NCI-H1694 (cell line): ENCODE results near the gene SKI.

Source experiments
- DNase-seq: peaks from one replicate; lab custom pipeline; 2025; lab: John Stamatoyannopoulos, UW

SKI gene

DNA sequence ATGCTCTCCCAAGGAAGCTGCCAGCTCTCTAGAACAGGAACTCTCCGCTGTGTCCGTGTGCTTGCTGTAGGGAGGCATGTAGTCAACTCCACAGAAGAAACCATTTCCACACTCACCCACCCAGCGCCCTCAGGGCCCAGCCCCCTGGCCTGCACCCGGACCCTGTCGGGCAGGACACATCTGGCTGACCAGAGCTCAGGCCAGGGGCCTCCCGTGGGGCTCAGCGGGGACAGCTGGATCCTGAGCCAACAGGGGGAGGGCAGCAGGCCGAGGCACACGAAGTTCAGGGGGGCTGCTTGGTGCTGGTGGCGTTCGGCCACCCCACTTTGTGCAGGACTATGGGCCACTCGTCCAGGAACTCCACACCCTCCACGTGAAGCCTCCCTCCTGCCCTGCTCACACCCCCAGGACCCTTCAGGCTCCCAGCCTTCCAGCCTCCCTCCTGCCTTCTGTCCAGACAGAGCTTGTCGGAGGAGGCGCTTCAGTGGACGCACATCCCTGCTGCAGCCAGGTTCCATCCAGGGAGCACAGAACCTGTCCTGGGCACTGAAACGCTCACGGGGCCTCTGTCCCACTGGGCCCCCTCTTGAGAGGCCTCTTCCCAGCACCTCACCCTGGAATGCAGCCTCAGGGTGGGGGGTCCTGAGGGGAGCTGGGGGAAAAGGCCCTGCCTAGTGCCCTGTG is 18.6 kb upstream of the SKI start:
- no peak for DNase-seq

DNA sequence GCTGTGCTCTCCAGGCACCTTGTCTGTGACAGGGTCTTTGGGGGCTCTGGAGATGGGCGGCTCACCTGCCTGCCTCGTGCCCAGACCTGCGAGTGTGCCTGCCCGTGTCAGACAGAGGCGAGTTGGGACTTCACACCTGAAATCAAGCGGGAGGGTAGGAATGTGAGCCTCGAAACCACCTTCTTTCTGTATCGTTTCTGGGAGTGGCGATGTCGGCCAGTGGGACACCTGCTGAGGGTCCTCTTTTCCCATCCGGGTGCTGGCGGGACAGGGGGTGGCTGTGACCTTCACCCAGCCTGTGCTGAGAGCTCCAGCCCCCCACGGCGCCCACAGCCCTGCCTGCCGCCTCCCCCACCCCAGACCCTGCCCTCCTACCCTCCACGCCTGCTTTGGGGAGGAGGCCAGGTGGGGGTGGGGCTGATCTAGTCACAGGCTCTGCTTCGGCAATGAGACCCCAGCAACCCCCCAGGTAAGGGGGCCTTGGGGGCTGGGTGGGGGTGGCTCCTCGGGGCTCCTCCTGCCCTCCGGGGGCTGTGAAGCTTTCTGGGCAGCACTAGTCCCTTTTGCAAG is 17.9 kb upstream of the SKI start:
- DNase-seq = no peak

DNA sequence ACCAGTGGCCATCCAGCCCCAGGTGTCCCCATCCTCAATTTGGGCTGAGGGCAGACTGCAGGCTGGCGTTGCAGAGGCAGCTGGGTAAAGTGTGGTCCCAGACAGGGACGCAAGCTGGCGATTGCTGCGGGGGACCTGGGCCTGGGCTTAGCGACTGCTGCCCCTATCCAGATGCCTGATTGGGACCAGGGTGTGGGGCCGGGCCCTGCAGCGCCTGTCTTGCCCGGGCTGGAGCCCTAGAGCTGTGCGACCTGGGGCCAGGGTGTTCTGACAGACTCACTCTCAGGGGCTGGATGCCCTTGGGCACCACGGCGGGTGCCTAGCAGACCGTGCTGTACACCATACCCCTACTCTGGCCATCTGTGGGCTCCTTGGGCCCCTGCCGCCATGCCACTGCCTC is 17.3 kb upstream of the SKI start:
- no peak for DNase-seq

DNA sequence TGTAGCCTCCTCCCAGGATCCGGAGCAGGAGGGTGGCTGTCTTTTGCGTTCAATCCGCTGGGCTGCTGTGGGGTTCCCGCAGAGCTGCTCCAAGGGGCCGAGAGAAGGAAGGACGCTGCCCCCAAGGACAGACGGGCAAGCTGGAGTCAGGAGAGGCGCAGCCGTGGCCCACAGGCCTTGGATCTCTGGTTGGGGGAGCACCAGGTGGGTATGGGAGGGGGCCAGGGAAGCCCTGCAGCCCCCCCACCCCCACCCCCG is 15.9 kb upstream of the SKI start:
- DNase-seq = no peak

DNA sequence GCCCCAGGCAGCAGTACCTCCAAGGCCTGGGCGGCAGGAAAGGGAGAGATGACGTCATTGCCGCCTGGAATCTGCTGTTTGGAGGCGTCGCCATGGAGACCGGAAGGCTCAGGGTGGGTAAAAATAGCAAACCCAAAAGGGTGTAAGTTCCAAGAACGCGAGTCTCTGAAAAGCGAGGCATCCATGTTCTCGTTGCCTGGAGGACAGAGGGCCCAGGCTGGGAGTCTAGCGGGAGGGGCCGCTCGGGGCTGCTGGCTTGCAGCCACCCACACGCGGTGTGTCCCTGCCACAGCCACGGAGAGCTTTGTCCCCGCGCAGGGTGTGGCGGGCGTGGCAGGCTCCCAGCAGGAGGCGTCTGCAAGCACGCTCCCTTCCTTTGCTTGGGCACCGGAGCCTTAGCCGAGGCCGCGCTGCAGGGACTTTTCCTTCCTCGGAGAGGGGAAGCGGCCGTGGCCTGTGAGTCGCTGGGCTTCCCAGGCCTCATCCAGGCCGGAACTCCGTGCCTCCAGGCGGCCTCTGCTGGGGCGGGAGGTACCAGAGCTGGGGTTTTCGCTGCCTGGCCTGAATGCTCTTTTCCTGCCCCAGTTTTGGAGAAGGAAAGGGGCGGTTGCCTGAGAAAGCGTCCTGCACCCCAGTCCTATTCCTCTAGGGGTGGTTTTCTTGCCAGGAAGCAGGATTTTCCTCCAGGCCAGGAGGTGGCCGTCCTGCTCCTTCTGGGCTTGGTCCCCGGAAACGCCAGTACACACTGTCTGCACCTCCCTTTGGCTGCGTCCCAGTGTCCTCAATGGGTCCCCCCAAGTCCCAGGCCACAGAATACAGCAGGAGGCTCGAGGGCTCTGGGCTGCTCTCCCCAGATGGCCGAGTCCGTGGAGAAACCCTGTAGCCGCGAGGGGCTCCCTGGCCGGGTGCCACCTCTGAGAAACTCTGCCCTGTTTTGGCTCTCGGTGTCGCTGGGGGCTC is 15.3 kb upstream of the SKI start:
- no peak for DNase-seq

DNA sequence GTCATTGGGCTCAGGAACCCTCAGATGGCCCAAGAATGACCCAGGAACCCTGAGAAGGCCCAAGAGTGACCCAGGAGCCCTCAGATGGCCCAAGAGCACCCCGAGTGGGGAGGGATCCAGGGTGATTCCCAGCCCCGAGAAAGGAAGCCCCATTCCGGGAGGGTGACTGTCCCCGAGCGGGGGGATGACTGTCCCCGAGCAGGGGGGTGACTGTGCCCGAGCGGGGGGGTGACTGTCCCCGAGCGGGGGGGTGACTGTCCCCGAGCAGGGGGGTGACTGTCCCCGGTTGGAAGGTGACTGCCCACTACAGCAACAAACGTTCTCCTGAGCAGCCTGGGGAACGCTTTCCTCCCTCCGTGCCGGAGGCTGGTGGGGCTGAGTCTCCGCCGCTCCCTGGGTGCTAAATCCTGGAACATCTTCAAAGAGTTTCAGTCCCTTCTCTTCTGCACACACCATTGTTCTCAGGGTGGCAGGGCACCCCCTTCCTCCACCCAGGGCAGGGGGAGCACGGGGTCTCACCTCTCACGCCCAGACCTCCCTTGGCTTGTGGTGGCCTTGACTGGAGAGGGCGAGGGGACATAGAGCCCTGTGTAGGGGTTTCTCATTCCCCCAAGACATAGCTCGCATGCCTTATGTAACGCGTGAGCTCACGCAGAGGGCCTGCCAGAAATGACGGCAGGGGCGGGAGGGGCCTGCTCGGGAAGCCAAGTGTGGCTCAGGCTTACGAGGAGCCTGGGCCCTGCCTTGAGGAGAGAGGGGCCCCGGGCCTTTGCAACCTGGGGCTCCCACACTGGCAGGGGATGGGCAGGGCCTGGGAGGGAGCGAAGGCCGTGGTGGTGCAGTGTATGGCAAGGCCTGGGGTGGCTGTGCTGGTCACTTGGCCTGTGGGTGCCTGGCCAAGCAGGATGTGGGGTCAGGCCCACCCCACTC is 14.3 kb upstream of the SKI start:
- no peak for DNase-seq

DNA sequence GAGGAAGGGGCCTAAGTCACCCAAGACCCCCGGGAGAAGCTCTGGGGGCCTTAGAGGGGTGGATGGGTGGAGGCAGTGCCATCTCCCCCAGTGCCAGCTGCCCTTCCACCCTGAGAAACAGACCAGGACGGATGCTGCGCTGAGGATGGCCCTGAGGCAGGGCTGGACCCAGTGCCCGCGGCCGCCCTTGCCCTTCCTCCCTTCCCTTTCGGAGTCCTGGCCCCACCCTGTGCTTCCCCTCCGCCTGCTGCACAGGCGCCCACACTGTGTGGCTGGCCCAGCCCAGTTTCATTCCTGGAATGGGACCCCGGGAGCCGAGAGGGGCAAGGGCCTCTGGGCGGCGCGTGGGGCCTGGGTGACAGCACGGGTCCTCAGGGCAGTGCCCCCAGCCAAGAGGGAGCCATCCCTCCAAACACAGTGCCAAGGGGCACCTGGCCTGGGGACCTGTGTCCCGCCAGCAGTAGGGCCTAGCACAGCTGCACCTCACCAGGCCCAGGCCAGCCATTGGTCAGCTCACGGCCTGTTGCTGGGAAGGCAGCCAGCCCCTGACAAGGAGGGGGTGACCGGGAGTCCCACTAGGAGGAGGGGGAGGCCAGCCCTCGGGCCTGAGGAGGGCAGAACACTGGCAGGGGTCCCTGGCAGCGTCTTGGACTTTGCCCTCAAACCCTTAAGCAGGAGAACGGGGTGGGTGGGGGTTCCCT is 13.4 kb upstream of the SKI start:
- DNase-seq = no peak

DNA sequence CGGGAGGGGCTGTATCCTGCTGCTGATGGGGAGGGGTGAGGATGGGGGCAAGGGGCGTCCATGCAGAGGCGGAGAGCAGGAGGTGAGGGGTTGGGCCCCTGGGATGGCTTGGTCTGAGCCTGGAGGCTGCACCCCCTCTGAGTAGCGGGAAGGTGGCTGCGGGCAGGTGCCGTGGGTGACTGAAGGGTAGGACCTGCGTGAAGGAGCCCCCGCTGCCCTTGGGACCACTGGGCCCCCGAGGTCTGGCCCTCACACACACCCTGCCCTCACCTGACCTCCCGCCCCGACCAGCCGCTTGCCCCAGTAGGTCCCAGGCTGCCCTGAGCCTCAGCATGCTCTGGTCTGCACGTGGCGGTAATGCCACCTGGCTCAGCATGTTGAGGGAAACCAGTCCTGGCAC is 12.8 kb upstream of the SKI start:
- DNase-seq = no peak

DNA sequence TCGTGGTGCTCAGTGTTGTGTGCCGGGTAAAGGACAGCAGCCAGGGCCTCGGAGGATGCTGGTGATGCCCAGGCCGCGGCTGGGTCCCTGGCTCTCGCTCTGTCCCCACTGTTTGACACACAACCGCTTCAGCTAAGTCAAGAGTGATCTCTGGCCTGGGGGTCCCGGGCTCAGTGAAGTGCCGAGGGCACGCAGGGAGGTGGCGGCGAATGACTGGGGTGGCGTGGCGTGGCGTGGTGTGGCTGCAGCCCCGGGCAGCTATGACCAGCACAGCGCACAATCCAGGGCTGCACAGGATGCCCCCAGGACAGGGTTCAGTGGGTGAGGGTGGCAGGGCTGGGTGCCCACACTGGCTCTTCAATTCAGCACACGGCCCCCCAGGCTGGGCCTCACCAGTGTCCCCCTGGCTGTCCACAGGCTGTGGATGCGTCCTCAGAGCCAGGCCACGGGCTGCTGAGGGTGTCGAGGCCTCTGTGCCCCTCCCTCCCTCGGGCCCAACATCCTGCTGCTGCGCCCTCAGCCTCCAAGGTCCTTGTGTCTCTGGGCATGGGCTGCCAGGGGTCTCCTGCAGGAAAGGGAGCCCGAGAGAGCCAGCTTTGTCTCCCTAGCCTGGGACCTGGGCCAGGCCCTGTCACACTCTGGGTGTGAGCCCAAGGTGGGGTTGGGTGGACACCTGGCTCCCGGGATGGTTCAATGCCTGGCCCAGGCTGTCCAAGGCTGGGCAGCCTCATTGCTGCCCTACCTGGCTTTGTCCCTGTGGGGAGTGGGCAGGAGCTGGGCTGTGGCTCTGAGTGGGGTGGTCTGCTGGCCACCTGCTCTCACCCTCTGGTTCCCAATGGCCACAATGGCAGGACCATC is 12.0 kb upstream of the SKI start:
- no peak for DNase-seq

DNA sequence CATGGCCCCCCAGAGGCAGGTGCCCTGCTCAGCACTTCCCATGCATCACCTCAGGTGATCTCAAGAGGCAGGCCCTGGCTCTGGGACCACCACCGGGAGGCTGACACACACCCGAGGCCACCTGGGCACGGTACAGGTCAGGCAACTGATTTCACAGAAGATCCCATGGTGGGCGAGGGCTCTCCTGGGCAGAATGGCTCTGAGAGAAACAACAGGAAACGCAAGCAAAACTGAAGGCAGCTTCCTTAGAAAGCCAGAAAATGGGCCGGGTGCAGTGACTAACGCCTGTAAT is 11.4 kb upstream of the SKI start:
- DNase-seq = no peak

DNA sequence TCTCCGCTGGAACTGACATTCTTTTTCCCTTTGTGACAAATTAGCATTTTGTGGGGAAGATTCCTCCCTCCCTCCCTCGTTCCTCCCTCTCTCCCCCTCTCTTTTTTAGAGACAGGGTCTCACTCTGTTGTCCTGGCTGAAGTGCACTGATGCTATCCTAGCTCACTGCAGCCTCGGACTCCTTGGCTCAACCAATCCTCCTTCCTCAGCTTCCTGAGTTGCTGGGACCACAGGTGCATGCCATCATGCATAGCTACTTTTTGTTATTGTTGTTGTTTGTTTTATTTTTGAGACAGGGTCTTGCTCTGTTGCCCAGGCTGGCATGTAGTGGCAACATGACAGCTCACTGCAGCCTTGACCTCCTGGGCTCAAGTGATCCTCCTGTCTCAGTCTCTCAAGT is 6.8 kb upstream of the SKI start:
- no peak for DNase-seq

DNA sequence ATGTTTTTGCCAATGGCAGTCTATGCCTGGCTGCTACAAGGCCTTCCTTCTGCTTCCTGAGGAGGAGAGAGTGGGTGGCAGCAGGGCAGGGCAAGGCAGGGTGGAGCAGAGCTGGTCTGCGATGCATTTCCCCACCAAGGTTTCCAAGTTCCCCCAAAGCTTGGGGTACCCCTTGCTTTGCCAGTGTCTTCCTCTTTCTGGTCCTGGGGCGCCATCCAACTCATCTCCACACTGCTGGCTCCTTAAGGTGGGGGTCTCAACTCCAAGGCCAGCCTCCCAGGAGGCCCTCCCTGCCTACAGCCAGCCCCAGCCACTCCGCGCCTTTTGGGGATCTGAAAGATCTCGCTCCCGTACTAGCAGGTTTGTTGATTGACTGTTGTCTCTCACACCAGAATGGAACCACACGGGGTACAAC is 3.9 kb upstream of the SKI start:
- no peak for DNase-seq

DNA sequence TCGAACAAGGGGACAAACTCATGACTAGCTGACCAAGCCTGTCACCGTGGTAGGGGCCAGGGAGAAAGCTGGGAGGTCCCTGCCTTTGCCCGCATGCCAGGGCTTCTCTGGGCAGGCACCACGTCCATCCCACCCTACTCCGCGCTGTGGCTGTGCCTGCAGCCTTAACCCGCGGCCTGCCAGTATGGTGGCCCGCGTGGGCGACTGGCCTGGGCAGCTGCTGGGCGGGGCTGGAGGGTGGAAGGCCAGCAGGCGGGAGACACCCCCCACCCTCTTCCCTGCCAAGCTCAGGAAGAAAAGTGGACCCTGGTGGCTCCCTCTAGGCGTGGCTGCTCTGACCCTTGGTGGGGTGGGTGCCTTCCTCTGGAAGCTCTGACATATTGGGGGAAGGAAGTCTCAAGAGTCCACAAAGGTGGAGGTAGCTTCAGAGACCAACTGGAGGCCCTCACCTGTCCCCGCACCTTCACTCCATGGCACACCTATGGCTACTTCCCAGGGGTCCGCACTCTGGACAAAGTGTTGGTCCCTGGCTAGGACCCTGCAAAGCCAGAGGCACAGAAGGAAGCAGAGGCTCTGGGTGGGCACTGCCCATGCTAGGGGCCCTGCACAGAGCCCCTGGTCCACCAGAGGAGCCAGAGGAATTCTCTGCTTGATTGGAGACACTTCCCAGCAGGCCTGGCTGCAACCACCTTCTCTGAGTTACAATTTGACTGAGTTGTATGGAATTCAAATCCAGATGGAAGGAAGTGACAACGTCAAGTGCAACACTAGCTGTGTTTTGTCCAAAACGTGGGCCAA is 3.3 kb upstream of the SKI start:
- no peak for DNase-seq

DNA sequence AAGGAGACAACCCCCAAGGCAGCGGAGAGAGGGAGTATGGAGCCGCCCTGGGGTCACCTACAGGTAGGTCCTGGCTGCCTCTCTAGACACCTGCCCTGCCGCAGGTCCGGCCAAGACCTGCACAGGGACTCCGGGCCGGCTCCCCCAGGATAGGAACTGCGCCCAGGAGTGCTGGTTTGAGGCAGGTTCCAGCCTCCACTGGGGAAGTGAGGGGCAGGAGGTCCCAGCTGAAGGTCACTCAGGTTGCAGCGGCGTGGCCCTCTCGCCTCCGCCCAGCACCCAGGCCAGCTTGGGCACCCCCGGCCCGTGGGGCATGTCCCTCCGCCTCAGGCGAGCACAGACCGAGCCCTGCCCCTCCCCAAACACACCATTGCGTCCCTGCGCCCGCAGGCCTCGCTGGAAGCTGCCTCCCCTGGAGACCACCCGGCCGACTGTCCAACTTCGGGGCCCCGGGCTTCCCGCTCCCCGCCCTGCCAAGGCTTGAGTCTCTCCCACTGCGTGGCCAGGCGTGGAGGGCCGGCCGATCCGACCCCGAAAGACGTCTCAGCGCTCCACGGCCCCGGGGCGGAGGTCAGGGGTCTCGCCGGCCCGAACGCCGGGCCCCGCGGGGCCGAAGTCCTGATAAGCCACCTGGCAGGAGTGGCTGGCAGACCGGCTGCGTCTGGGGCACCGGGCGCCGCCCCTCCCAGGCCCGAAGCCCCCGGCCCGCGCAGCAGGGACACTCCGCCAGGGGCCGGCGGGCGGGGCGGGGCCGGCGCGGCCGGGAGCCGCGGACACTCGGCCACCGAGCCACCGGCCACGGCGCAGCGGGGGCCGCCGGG is 1.4 kb upstream of the SKI start:
- no peak for DNase-seq

DNA sequence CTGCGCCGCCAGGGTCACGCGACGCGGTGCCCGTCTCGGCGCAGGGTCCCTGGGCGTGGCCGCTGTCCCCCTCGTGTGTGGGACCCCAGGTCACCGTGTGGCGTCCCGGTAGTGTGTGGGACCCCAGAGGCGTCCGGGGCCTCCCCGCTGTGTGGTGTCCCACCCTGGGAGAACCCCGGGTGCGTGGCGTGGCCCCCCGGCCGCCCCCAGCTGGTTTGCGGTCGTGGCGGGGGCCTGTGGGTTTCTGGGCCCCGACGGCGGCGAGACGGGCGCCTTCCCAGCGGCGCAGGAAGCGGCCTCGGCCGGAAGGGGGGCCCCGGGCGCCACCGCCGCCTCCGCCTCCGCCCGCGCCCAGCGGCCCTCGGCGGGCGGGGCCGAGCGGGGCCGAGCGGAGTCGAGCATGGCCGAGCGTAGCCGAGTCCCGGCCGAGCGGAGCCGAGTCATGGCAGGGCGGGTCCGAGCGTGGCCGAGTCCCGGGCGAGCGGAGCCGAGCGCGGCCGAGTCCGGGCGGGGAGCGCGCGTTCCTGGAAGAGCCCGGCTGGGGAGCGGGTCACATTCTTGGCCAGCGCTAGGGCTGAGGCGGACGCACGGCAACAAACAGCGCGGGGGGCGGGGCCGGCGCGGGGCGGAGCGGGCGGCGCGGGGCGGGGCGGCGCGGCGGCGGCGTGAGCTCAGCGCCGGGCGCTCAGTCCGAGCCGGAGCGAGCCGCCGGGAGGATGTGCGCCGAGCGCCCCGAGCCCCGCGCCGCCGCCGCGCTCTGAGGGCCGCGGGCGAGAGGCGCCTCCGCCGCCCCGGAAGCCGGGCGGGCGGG is 568 bp upstream of the SKI start:
- DNase-seq = peak; percentile 76

DNA sequence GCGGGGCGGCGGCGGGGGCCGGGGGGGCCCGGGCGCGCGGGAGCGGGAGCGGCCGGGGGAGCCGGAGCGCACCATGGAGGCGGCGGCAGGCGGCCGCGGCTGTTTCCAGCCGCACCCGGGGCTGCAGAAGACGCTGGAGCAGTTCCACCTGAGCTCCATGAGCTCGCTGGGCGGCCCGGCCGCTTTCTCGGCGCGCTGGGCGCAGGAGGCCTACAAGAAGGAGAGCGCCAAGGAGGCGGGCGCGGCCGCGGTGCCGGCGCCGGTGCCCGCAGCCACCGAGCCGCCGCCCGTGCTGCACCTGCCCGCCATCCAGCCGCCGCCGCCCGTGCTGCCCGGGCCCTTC is 546 bp downstream of the SKI start:
- DNase-seq = no peak

DNA sequence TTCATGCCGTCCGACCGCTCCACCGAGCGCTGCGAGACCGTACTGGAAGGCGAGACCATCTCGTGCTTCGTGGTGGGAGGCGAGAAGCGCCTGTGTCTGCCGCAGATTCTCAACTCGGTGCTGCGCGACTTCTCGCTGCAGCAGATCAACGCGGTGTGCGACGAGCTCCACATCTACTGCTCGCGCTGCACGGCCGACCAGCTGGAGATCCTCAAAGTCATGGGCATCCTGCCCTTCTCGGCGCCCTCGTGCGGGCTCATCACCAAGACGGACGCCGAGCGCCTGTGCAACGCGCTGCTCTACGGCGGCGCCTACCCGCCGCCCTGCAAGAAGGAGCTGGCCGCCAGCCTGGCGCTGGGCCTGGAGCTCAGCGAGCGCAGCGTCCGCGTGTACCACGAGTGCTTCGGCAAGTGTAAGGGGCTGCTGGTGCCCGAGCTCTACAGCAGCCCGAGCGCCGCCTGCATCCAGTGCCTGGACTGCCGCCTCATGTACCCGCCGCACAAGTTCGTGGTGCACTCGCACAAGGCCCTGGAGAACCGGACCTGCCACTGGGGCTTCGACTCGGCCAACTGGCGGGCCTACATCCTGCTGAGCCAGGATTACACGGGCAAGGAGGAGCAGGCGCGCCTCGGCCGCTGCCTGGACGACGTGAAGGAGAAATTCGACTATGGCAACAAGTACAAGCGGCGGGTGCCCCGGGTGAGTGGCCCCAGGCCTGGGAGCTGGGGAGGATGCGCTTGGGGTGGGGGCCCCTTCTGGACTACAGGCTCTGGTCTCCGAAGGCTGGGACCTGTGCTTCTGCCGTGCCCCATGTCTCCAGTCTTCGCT is 1.1 kb downstream of the SKI start:
- no peak for DNase-seq
